Fibroblast of lung (primary cell): ENCODE data around the gene MT1B. TPM values are rescaled to one million over a fixed set of nuclear protein-coding genes. Genes with fewer than 3 reads are reported as not detected.

Source experiments
- DNase-seq, 2 donors: peaks; one replicate each; pipeline versions ENCODE4 v3.0.0 to v3.0.0-alpha.2; 2010; ENCODE audit warnings: low read depth in 2 of 2
- H2AFZ ChIP-seq: 2 replicates; pipeline ENCODE4 v1.5.1; 2012; ENCODE audit warnings: low read length, control low read depth, inconsistent platforms
- H3K27ac ChIP-seq: 2 replicates; pipeline ENCODE4 v1.5.1; 2011; ENCODE audit warnings: low read length, control low read depth; ENCODE audit not compliant: insufficient read depth
- H3K27me3 ChIP-seq: 2 replicates; pipeline ENCODE4 v1.5.1; 2011; ENCODE audit warnings: mild to moderate bottlenecking, low read length; ENCODE audit not compliant: control insufficient read depth, insufficient read depth
- H3K36me3 ChIP-seq: 2 replicates; pipeline ENCODE4 v1.5.1; 2011; ENCODE audit warnings: low read length; ENCODE audit not compliant: control insufficient read depth, insufficient read depth
- H3K4me1 ChIP-seq: 2 replicates; pipeline ENCODE4 v1.5.1; 2011; ENCODE audit warnings: low read length; ENCODE audit not compliant: control insufficient read depth, insufficient read depth; ENCODE audit errors: extremely low read depth
- H3K4me2 ChIP-seq: 2 replicates; pipeline ENCODE4 v1.5.1; 2011; ENCODE audit warnings: low read length, control low read depth; ENCODE audit not compliant: insufficient read depth; ENCODE audit errors: extremely low read depth
- H3K4me3 ChIP-seq, 4 experiments: fragments of 200-600 bp in 1 of 4; sonication (generic) in 1 of 4; replicated peaks in 1 of 4; 2 replicates each; pipeline ENCODE4 v1.5.1; 2011 to 2016; ENCODE audit warnings: low read length in 4 of 4, low read depth in 3 of 4, mild to moderate bottlenecking in 3 of 4, control low read depth in 2 of 4, inconsistent platforms in 1 of 4, mixed read lengths in 1 of 4; ENCODE audit not compliant: insufficient read depth in 1 of 4; ENCODE audit errors: control extremely low read depth in 1 of 4
- H3K79me2 ChIP-seq: 2 replicates; pipeline ENCODE4 v1.5.1; 2012; ENCODE audit warnings: mild to moderate bottlenecking, low read length, inconsistent platforms; ENCODE audit not compliant: control insufficient read depth, insufficient read depth
- H3K9ac ChIP-seq: 2 replicates; pipeline ENCODE4 v1.5.1; 2011; ENCODE audit warnings: mild to moderate bottlenecking, low read length, control low read depth; ENCODE audit not compliant: insufficient read depth
- H3K9me3 ChIP-seq: 2 replicates; pipeline ENCODE4 v1.5.1; 2012; ENCODE audit warnings: low read depth, low read length; ENCODE audit not compliant: control insufficient read depth, insufficient read depth
- H4K20me1 ChIP-seq: 2 replicates; pipeline ENCODE4 v1.5.1; 2011; ENCODE audit warnings: low read length; ENCODE audit not compliant: control insufficient read depth, insufficient read depth; ENCODE audit errors: extremely low read depth
- CTCF ChIP-seq, 2 donors: IDR thresholded peaks in 1 of 2; conservative IDR thresholded peaks in 1 of 2; 1 replicate in 1 of 2; 2 replicates in 1 of 2; pipeline ENCODE4 v1.5.1; 2011 to 2012; ENCODE audit warnings: low read length in 2 of 2, control low read depth in 1 of 2, inconsistent platforms in 1 of 2, low read depth in 1 of 2, mild to moderate bottlenecking in 1 of 2
- EZH2 ChIP-seq: IDR thresholded peaks from 2 replicates; pipeline ENCODE4 v1.5.1; 2012; ENCODE audit warnings: low read length, control low read depth, mild to moderate bottlenecking; ENCODE audit errors: missing control alignments
- polyA plus RNA-seq, 2 donors: library from polyadenylated mRNA; depleted of rRNA in 1 of 2; stranded (reverse) in 1 of 2; unstranded in 1 of 2; fragments of >200 nt; gene quantifications; 2 replicates each; pipeline ENCODE4 v1.2.1, GENCODE V29; 2011 to 2012; ENCODE audit warnings: missing spikeins in 1 of 2
- total RNA-seq: library from RNA; depleted of rRNA; stranded (reverse); fragments of >200 nt; gene quantifications from 2 replicates; pipeline ENCODE4 v1.2.1, GENCODE V29; 2014

Gene MT1B
- total and polyA plus RNA-seq, 2 donors (not counting 1 experiment from before 2014, with no cell fraction given) = not detected

GRCh38 chr16:56614549-56614991, 37.1 kb upstream of the MT1B start:
- no peaks in the 10 kb centered on the region for H3K9me3 ChIP-seq
- peaks cover 36% of the 10 kb centered on the region for H3K4me1 ChIP-seq

GRCh38 chr16:56615353-56615752, 36.3 kb upstream of the MT1B start:
- DNase-seq = peak; percentile 65 to 66
- H2AFZ ChIP-seq = no peak overlapping the region
- no peak for TF ChIP-seq EZH2
- no peak for TF ChIP-seq CTCF (conservative IDR thresholded peaks at IDR 0.05 in 1 of 2, IDR thresholded peaks at IDR 0.05 in 1 of 2; ENCODE audit: low read depth in 1 of 2, low read length in 2 of 2)
- H3K79me2 ChIP-seq = no peaks in the 10 kb centered on the region
- no peaks in the 10 kb centered on the region for H3K36me3 ChIP-seq
- H3K9me3 ChIP-seq = no peaks in the 10 kb centered on the region
- H3K27me3 ChIP-seq = no peaks in the 10 kb centered on the region
- no peak overlapping the region for H3K4me3 ChIP-seq
- no peak overlapping the region for H3K4me2 ChIP-seq
- peaks cover 32% of the 10 kb centered on the region for H3K4me1 ChIP-seq
- no peak overlapping the region for H3K27ac ChIP-seq
- no peaks in the 10 kb centered on the region for H4K20me1 ChIP-seq
- no peak overlapping the region for H3K9ac ChIP-seq

More at GRCh38 chr16:56614549-56614991, 37.1 kb upstream of the MT1B start:
- no peak overlapping the region for H3K9ac ChIP-seq
- no peaks in the 10 kb centered on the region for H3K36me3 ChIP-seq
- no peaks in the 10 kb centered on the region for H3K79me2 ChIP-seq
- H3K4me3 ChIP-seq = no peak overlapping the region
- TF ChIP-seq EZH2 (no peak), CTCF (conservative IDR thresholded peaks at IDR 0.05 in 1 of 2, IDR thresholded peaks at IDR 0.05 in 1 of 2; ENCODE audit: low read depth in 1 of 2, low read length in 2 of 2) (no peak)
- peak overlapping the region; percentile 59 for H3K27ac ChIP-seq
- H3K27me3 ChIP-seq = no peaks in the 10 kb centered on the region
- H3K4me2 ChIP-seq = no peak overlapping the region
- H2AFZ ChIP-seq = no peak overlapping the region
- no peaks in the 10 kb centered on the region for H4K20me1 ChIP-seq
- DNase-seq = peak in 1 of 2 donors; percentile 96

- H3K36me3 ChIP-seq = no peaks in the 10 kb centered on the region
- no peaks in the 10 kb centered on the region for H4K20me1 ChIP-seq
- no peak for TF ChIP-seq CTCF (conservative IDR thresholded peaks at IDR 0.05 in 1 of 2, IDR thresholded peaks at IDR 0.05 in 1 of 2; ENCODE audit: low read depth in 1 of 2, low read length in 2 of 2)
- TF ChIP-seq EZH2 = no peak
- peaks cover 19% of the 10 kb centered on the region for H3K4me1 ChIP-seq
- DNase-seq = no peak
- H3K27ac ChIP-seq = peak overlapping the region; percentile 77
- H3K9me3 ChIP-seq = no peaks in the 10 kb centered on the region
- no peaks in the 10 kb centered on the region for H3K27me3 ChIP-seq
- H3K4me2 ChIP-seq = peak overlapping the region; percentile 65
- peak overlapping the region; percentile 85 for H2AFZ ChIP-seq
- no peaks in the 10 kb centered on the region for H3K79me2 ChIP-seq
- H3K4me3 ChIP-seq = peak overlapping the region in 3 of 4 experiments; percentile 19 to 44 (median 31)
- H3K9ac ChIP-seq = peak overlapping the region; percentile 36
These were observed 35.0 kb upstream of the MT1B start for GRCh38 chr16:56616608-56617211.
